ENCODE measurements around the gene SPATA4. TPM values are rescaled to one million over a fixed set of nuclear protein-coding genes. Genes with fewer than 3 reads are reported as not detected.

Gene SPATA4
- polyA plus RNA-seq, 4 donors = 0.07 TPM; not detected in 3

- peaks cover 0 to 6% (median 6%) of the 10 kb centered on the region in 3 donors for H3K27me3 ChIP-seq (ENCODE audit: control insufficient read depth in 3 of 3, insufficient read depth in 3 of 3, low read length in 3 of 3)
- DNase-seq (no peak), FAIRE-seq (no peak)
- WGBS, 3 donors = 48 to 57% (median 54%) methylated on average over 4 of the region's 4 CpGs
- no peaks in the 10 kb centered on the region for H3K36me3 ChIP-seq (ENCODE audit: control insufficient read depth in 3 of 3, insufficient read depth in 2 of 3, low read depth in 1 of 3, low read length in 3 of 3)
- H3K4me1 ChIP-seq (ENCODE audit: control insufficient read depth in 3 of 3, insufficient read depth in 2 of 3, low read depth in 1 of 3, low read length in 2 of 3) = no peaks in the 10 kb centered on the region
- no peaks in the 10 kb centered on the region for H3K9me3 ChIP-seq (ENCODE audit: control insufficient read depth in 2 of 2, insufficient read depth in 1 of 2, low read depth in 1 of 2, low read length in 1 of 2)
- no peak overlapping the region for H3K27ac ChIP-seq (ENCODE audit: low read depth in 1 of 3, low read length in 2 of 3)
- no peak overlapping the region for H3K4me3 ChIP-seq (ENCODE audit: low read depth in 1 of 3, low read length in 3 of 3)
These were observed 9.9 kb upstream of the SPATA4 start for GRCh38 chr4:176205299-176205698.

GRCh38 chr4:176198316-176198903 lies 3.0 kb upstream of the SPATA4 start:
- no peak for FAIRE-seq
- no peaks in the 10 kb centered on the region for H3K9me3 ChIP-seq (ENCODE audit: control insufficient read depth in 2 of 2, insufficient read depth in 1 of 2, low read depth in 1 of 2, low read length in 1 of 2)
- peaks cover 0 to 2% (median 0%) of the 10 kb centered on the region in 3 donors for H3K4me1 ChIP-seq (ENCODE audit: control insufficient read depth in 3 of 3, insufficient read depth in 2 of 3, low read depth in 1 of 3, low read length in 2 of 3)
- peaks cover 0 to 4% (median 3%) of the 10 kb centered on the region in 3 donors for H3K27me3 ChIP-seq (ENCODE audit: control insufficient read depth in 3 of 3, insufficient read depth in 3 of 3, low read length in 3 of 3)
- H3K36me3 ChIP-seq (ENCODE audit: control insufficient read depth in 3 of 3, insufficient read depth in 2 of 3, low read depth in 1 of 3, low read length in 3 of 3) = no peaks in the 10 kb centered on the region
- H3K27ac ChIP-seq (ENCODE audit: low read depth in 1 of 3, low read length in 2 of 3) = no peak overlapping the region
- peak in 1 of 2 donors; percentile 22 for DNase-seq
- WGBS, 3 donors = 25 to 70% (median 52%) methylated on average over 8 of the region's 8 CpGs
- H3K4me3 ChIP-seq (ENCODE audit: low read depth in 1 of 3, low read length in 3 of 3) = no peak overlapping the region

- peaks cover 0 to 2% (median 0%) of the 10 kb centered on the region in 3 donors for H3K4me1 ChIP-seq (ENCODE audit: control insufficient read depth in 3 of 3, insufficient read depth in 2 of 3, low read depth in 1 of 3, low read length in 2 of 3)
- 44 to 64% (median 55%) methylated on average over 3 of the region's 3 CpGs for WGBS, 3 donors
These were observed 1.4 kb downstream of the SPATA4 start for GRCh38 chr4:176193938-176194337.

GRCh38 chr4:176193126-176193525 lies 2.3 kb downstream of the SPATA4 start:
- FAIRE-seq = peak; percentile 30
- WGBS, 3 donors = 10 to 26% (median 17%) methylated on average over 4 of the region's 4 CpGs
- H3K27me3 ChIP-seq (ENCODE audit: control insufficient read depth in 3 of 3, insufficient read depth in 3 of 3, low read length in 3 of 3) = peaks cover 0 to 4% (median 2%) of the 10 kb centered on the region in 3 donors

More at GRCh38 chr4:176193938-176194337, 1.4 kb downstream of the SPATA4 start:
- no peak overlapping the region for H3K4me3 ChIP-seq (ENCODE audit: low read depth in 1 of 3, low read length in 3 of 3)
- no peak overlapping the region for H3K27ac ChIP-seq (ENCODE audit: low read depth in 1 of 3, low read length in 2 of 3)
- H3K9me3 ChIP-seq (ENCODE audit: control insufficient read depth in 2 of 2, insufficient read depth in 1 of 2, low read depth in 1 of 2, low read length in 1 of 2) = no peaks in the 10 kb centered on the region
- DNase-seq (peak in 1 of 2 donors; percentile 24), FAIRE-seq (no peak)
- H3K36me3 ChIP-seq (ENCODE audit: control insufficient read depth in 3 of 3, insufficient read depth in 2 of 3, low read depth in 1 of 3, low read length in 3 of 3) = no peaks in the 10 kb centered on the region
- peaks cover 0 to 7% (median 3%) of the 10 kb centered on the region in 3 donors for H3K27me3 ChIP-seq (ENCODE audit: control insufficient read depth in 3 of 3, insufficient read depth in 3 of 3, low read length in 3 of 3)

GRCh38 chr4:176191974-176192373 lies 3.4 kb downstream of the SPATA4 start:
- Histone ChIP-seq H3K36me3 (ENCODE audit: control insufficient read depth in 3 of 3, insufficient read depth in 2 of 3, low read depth in 1 of 3, low read length in 3 of 3) (no peaks in the 10 kb centered on the region), H3K27ac (ENCODE audit: low read depth in 1 of 3, low read length in 2 of 3) (no peak overlapping the region), H3K4me1 (ENCODE audit: control insufficient read depth in 3 of 3, insufficient read depth in 2 of 3, low read depth in 1 of 3, low read length in 2 of 3) (peaks cover 0 to 2% (median 0%) of the 10 kb centered on the region in 3 donors), H3K4me3 (ENCODE audit: low read depth in 1 of 3, low read length in 3 of 3) (no peak overlapping the region), H3K9me3 (ENCODE audit: control insufficient read depth in 2 of 2, insufficient read depth in 1 of 2, low read depth in 1 of 2, low read length in 1 of 2) (no peaks in the 10 kb centered on the region), H3K27me3 (ENCODE audit: control insufficient read depth in 3 of 3, insufficient read depth in 3 of 3, low read length in 3 of 3) (peaks cover 0 to 4% (median 0%) of the 10 kb centered on the region in 3 donors)
- DNase-seq = no peak
- WGBS, 3 donors = 10 to 26% (median 15%) methylated on average over 1 of the region's 1 CpG
- no peak for FAIRE-seq

More at GRCh38 chr4:176193126-176193525, 2.3 kb downstream of the SPATA4 start:
- no peak overlapping the region for H3K4me3 ChIP-seq (ENCODE audit: low read depth in 1 of 3, low read length in 3 of 3)
- peaks cover 0 to 2% (median 0%) of the 10 kb centered on the region in 3 donors for H3K4me1 ChIP-seq (ENCODE audit: control insufficient read depth in 3 of 3, insufficient read depth in 2 of 3, low read depth in 1 of 3, low read length in 2 of 3)
- H3K36me3 ChIP-seq (ENCODE audit: control insufficient read depth in 3 of 3, insufficient read depth in 2 of 3, low read depth in 1 of 3, low read length in 3 of 3) = no peaks in the 10 kb centered on the region
- H3K9me3 ChIP-seq (ENCODE audit: control insufficient read depth in 2 of 2, insufficient read depth in 1 of 2, low read depth in 1 of 2, low read length in 1 of 2) = no peaks in the 10 kb centered on the region
- H3K27ac ChIP-seq (ENCODE audit: low read depth in 1 of 3, low read length in 2 of 3) = no peak overlapping the region
- DNase-seq = peak in 1 of 2 donors; percentile 18

GRCh38 chr4:176189891-176190795 lies 5.2 kb downstream of the SPATA4 start:
- H3K9me3 ChIP-seq (ENCODE audit: control insufficient read depth in 2 of 2, insufficient read depth in 1 of 2, low read depth in 1 of 2, low read length in 1 of 2) = no peaks in the 10 kb centered on the region
- FAIRE-seq (no peak), DNase-seq (no peak)
- peaks cover 0 to 1% (median 0%) of the 10 kb centered on the region in 3 donors for H3K4me1 ChIP-seq (ENCODE audit: control insufficient read depth in 3 of 3, insufficient read depth in 2 of 3, low read depth in 1 of 3, low read length in 2 of 3)
- H3K4me3 ChIP-seq (ENCODE audit: low read depth in 1 of 3, low read length in 3 of 3) = no peak overlapping the region
- H3K27ac ChIP-seq (ENCODE audit: low read depth in 1 of 3, low read length in 2 of 3) = no peak overlapping the region
- H3K27me3 ChIP-seq (ENCODE audit: control insufficient read depth in 3 of 3, insufficient read depth in 3 of 3, low read length in 3 of 3) = peaks cover 0 to 4% (median 0%) of the 10 kb centered on the region in 3 donors
- 67 to 75% (median 74%) methylated on average over 11 of the region's 11 CpGs for WGBS, 3 donors
- no peaks in the 10 kb centered on the region for H3K36me3 ChIP-seq (ENCODE audit: control insufficient read depth in 3 of 3, insufficient read depth in 2 of 3, low read depth in 1 of 3, low read length in 3 of 3)

- H3K4me1 ChIP-seq (ENCODE audit: control insufficient read depth in 3 of 3, insufficient read depth in 2 of 3, low read depth in 1 of 3, low read length in 2 of 3) = no peaks in the 10 kb centered on the region
- DNase-seq (no peak), FAIRE-seq (no peak)
- no peaks in the 10 kb centered on the region for H3K9me3 ChIP-seq (ENCODE audit: control insufficient read depth in 2 of 2, insufficient read depth in 1 of 2, low read depth in 1 of 2, low read length in 1 of 2)
- H3K36me3 ChIP-seq (ENCODE audit: control insufficient read depth in 3 of 3, insufficient read depth in 2 of 3, low read depth in 1 of 3, low read length in 3 of 3) = no peaks in the 10 kb centered on the region
- H3K27me3 ChIP-seq (ENCODE audit: control insufficient read depth in 3 of 3, insufficient read depth in 3 of 3, low read length in 3 of 3) = peaks cover 0 to 4% (median 0%) of the 10 kb centered on the region in 3 donors
- H3K4me3 ChIP-seq (ENCODE audit: low read depth in 1 of 3, low read length in 3 of 3) = no peak overlapping the region
- no peak overlapping the region for H3K27ac ChIP-seq (ENCODE audit: low read depth in 1 of 3, low read length in 2 of 3)
These were observed 6.7 kb downstream of the SPATA4 start for GRCh38 chr4:176188654-176189053.

- Histone ChIP-seq H3K9me3 (ENCODE audit: control insufficient read depth in 2 of 2, insufficient read depth in 1 of 2, low read depth in 1 of 2, low read length in 1 of 2) (no peaks in the 10 kb centered on the region), H3K27ac (ENCODE audit: low read depth in 1 of 3, low read length in 2 of 3) (no peak overlapping the region), H3K27me3 (ENCODE audit: control insufficient read depth in 3 of 3, insufficient read depth in 3 of 3, low read length in 3 of 3) (peaks cover 0 to 4% (median 0%) of the 10 kb centered on the region in 3 donors), H3K4me1 (ENCODE audit: control insufficient read depth in 3 of 3, insufficient read depth in 2 of 3, low read depth in 1 of 3, low read length in 2 of 3) (no peaks in the 10 kb centered on the region), H3K4me3 (ENCODE audit: low read depth in 1 of 3, low read length in 3 of 3) (no peak overlapping the region), H3K36me3 (ENCODE audit: control insufficient read depth in 3 of 3, insufficient read depth in 2 of 3, low read depth in 1 of 3, low read length in 3 of 3) (no peaks in the 10 kb centered on the region)
- WGBS, 3 donors = 23 to 60% (median 47%) methylated on average over 2 of the region's 2 CpGs
- DNase-seq (peak in 1 of 2 donors; percentile 7), FAIRE-seq (no peak)
These were observed 7.8 kb downstream of the SPATA4 start for GRCh38 chr4:176187624-176188023.
